ENCODE measurements around the gene INPP5D.

INPP5D gene

DNA sequence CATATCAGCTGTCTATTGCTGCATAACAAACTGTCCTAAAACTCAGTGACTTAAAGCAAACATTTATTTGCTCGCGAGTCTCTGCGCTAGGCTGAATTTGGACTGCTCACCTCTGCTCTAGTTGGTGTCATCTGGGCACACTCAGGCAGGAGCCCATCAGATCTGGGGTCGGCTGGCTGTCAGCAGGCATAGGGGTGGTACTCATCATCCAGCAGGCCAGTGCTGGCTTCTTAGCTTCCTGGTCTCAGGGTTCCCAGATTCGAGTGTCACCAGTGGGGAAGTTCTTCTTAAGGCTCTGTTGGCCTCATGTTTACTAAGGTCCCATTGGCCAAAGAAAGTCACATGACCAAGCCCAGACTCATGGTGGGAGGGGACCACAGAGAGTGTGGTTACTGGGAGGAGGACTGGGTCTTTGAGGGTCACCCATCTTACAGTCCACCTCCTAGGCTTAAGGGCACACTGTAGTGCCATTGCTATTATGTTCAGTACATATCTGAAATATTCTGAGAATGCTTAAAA, 119.8 kb downstream of the INPP5D start:
- no peak for DNase-seq
- TF ChIP-seq, protein P1, sequence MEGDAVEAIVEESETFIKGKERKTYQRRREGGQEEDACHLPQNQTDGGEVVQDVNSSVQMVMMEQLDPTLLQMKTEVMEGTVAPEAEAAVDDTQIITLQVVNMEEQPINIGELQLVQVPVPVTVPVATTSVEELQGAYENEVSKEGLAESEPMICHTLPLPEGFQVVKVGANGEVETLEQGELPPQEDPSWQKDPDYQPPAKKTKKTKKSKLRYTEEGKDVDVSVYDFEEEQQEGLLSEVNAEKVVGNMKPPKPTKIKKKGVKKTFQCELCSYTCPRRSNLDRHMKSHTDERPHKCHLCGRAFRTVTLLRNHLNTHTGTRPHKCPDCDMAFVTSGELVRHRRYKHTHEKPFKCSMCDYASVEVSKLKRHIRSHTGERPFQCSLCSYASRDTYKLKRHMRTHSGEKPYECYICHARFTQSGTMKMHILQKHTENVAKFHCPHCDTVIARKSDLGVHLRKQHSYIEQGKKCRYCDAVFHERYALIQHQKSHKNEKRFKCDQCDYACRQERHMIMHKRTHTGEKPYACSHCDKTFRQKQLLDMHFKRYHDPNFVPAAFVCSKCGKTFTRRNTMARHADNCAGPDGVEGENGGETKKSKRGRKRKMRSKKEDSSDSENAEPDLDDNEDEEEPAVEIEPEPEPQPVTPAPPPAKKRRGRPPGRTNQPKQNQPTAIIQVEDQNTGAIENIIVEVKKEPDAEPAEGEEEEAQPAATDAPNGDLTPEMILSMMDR (IDR thresholded peaks at IDR 0.05; ENCODE audit: low read depth, low read length): no peak
- H3K4me3 ChIP-seq (ENCODE audit: low read depth, low read length): no peak overlapping the region
- H3K27me3 ChIP-seq: peaks cover 4% of the 10 kb centered on the region; the same call in 1 of the 2 replicates
- no peaks in the 10 kb centered on the region for H3K9me3 ChIP-seq
- H3K4me1 ChIP-seq: no peaks in the 10 kb centered on the region
- H3K36me3 ChIP-seq: no peaks in the 10 kb centered on the region

DNA sequence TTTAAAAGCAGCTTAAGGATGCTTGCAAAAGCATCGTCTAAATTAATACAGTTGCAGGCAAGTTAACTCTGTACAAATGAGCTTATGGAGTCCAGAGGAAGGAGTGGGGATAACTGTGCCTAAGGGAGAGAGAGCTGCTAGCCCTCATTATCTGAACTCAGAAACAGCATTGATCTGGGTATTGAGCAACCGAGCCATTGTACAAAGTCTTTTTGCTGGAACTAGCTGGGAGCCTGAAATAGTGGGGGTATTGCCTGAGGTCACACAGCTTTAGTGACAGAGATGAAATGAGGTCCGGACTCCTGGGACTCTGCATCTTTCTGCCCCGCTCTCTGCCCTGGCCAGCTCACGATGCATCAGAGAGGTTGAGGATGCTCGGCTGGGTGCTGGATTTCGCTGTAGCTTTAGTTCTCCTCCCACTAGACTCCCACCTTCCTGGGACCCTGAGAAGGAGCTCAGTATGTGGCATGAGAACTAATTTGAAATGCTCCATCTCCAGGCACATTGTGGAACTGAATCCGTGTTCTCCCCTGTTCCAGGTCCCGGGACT, 123.8 kb downstream of the INPP5D start:
- no peaks in the 10 kb centered on the region for H3K36me3 ChIP-seq
- TF ChIP-seq, protein P1 (IDR thresholded peaks at IDR 0.05; ENCODE audit: low read depth, low read length): no peak
- H3K27me3 ChIP-seq: peaks cover 4% of the 10 kb centered on the region; the same call in 1 of the 2 replicates
- H3K4me3 ChIP-seq (ENCODE audit: low read depth, low read length): no peak overlapping the region
- H3K4me1 ChIP-seq: no peaks in the 10 kb centered on the region
- DNase-seq: no peak
- no peaks in the 10 kb centered on the region for H3K9me3 ChIP-seq

DNA sequence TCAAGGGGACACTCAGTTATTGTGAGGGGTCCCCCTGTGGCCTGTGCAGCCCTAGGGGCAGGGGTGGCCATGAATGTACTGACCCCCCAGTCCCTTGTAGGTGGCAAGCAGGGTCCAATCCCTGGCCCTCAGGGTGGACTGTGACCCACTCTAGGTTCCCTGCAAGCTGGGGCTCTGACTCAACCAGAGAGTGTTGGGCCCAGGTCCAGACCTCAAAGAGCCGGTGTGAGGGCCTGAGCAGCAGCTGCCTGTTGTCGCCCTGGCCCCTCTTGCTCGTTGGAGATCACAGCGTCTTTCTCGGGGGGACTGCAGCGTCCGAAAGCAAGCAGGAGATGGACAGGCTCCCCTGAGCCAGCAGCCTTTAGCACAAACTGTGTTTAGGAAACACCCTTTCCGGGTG, 124.5 kb downstream of the INPP5D start:
- Histone ChIP-seq H3K27me3 (peaks cover 4% of the 10 kb centered on the region; the same call in 1 of the 2 replicates), H3K9me3 (no peaks in the 10 kb centered on the region), H3K36me3 (no peaks in the 10 kb centered on the region), H3K4me1 (no peaks in the 10 kb centered on the region), H3K4me3 (ENCODE audit: low read depth, low read length) (no peak overlapping the region)
- DNase-seq: no peak
- TF ChIP-seq, protein P1 (IDR thresholded peaks at IDR 0.05; ENCODE audit: low read depth, low read length): no peak

DNA sequence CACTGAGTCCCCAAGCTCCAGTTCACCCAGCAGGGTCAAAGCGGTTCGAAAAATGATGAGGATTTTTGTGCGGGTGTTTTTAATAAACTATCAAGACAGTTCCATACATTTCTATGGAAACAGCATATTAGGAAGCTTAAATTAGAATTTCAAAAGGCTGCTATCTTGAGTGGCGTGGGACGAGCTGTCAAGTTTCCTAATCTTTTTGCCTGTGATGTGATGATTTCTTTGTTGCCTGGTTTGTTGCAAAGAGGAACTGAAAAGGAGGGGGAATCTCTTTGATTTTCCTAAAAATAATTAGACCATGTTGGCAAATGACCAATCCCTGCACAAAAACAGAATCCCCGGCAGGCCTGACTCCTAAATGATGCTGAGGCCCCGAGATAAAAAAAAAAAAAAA, 125.2 kb downstream of the INPP5D start:
- TF ChIP-seq, protein P1 (IDR thresholded peaks at IDR 0.05; ENCODE audit: low read depth, low read length): no peak
- Histone ChIP-seq H3K4me1 (no peaks in the 10 kb centered on the region), H3K36me3 (no peaks in the 10 kb centered on the region), H3K27me3 (peaks cover 4% of the 10 kb centered on the region; the same call in 1 of the 2 replicates), H3K9me3 (no peaks in the 10 kb centered on the region), H3K4me3 (ENCODE audit: low read depth, low read length) (no peak overlapping the region)
- DNase-seq: no peak

DNA sequence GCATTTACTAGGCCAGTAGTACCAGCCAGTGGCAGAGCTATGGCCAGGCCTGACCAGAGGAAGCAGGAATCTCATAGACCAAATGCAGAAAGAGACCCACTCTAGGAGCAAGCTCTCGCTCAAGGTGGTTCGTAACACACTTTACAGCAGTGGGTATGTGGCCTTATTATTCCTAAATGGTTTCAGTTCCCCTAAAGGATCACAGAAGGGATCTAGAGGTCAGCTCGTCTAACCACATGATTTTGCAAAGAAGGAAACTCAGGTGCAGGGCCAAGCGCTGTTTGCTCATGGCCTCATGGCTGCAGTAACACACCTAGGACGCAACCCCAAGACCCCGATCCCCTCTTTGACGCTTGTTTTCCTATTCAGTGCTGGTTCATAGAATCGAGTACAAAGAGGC, 125.8 kb downstream of the INPP5D start:
- Histone ChIP-seq H3K36me3 (no peaks in the 10 kb centered on the region), H3K9me3 (no peaks in the 10 kb centered on the region), H3K27me3 (peaks cover 4% of the 10 kb centered on the region; the same call in 1 of the 2 replicates), H3K4me1 (no peaks in the 10 kb centered on the region), H3K4me3 (ENCODE audit: low read depth, low read length) (no peak overlapping the region)
- TF ChIP-seq, protein P1 (IDR thresholded peaks at IDR 0.05; ENCODE audit: low read depth, low read length): no peak
- no peak for DNase-seq

DNA sequence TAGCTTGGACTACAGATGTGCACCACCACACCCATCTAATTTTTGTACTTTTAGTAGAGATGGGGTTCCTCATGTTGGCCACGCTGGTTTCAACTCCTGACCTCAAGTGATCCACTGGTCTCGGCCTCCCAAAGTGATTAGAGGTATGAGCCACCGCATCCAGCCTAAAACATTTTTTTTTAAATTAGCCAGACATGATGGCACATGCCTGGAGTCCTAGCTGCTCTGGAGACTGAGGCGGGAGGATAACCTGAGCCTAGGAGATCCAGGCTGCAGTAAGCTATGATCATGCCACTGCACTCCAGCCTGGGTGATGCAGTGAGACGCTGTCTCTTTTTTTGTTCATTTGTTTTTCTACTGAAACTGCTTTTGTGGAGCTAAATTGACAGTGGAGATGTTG, 126.7 kb downstream of the INPP5D start:
- no peaks in the 10 kb centered on the region for H3K4me1 ChIP-seq
- H3K4me3 ChIP-seq (ENCODE audit: low read depth, low read length): no peak overlapping the region
- H3K27me3 ChIP-seq: peaks cover 4% of the 10 kb centered on the region; the same call in 1 of the 2 replicates
- no peaks in the 10 kb centered on the region for H3K9me3 ChIP-seq
- TF ChIP-seq, protein P1 (IDR thresholded peaks at IDR 0.05; ENCODE audit: low read depth, low read length): no peak
- no peaks in the 10 kb centered on the region for H3K36me3 ChIP-seq
- DNase-seq: no peak

Measured in BE2C (cell line).